Hematopoietic multipotent progenitor cell treated with erythropoietin and hydrocortisone succinate and interleukin-3 and kit ligand, for 15 days (in vitro differentiated cells): ENCODE data around the gene MS4A3.
"Not testable (repeated sequence)": the region's sequence is repeated elsewhere in the genome, so short reads cannot be mapped to it uniquely, and the experiment has no call there.

Source experiments
- DNase-seq: peaks from one replicate; pipeline ENCODE4 v3.0.0-alpha.2; 2015; ENCODE audit warnings: low spot score

The MS4A3 gene, protein sequence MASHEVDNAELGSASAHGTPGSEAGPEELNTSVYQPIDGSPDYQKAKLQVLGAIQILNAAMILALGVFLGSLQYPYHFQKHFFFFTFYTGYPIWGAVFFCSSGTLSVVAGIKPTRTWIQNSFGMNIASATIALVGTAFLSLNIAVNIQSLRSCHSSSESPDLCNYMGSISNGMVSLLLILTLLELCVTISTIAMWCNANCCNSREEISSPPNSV

GRCh38 chr11:60056349-60056969, at the start of gene MS4A3:
Gene MS4A3, plus strand, starts transcription at chr11:60056665. Its CDS starts 4,496 bp downstream, at chr11:60061161.
- DNase-seq, result no peak

GRCh38 chr11:60016881-60017280, 39.6 kb upstream of the MS4A3 start, which contains the start of gene OOSP4B:
Gene OOSP4B, plus strand, starts transcription at chr11:60017181.
- DNase-seq, result no peak

- no peak for DNase-seq
Observed at GRCh38 chr11:60018058-60018457, 38.4 kb upstream of the MS4A3 start.

DNA sequence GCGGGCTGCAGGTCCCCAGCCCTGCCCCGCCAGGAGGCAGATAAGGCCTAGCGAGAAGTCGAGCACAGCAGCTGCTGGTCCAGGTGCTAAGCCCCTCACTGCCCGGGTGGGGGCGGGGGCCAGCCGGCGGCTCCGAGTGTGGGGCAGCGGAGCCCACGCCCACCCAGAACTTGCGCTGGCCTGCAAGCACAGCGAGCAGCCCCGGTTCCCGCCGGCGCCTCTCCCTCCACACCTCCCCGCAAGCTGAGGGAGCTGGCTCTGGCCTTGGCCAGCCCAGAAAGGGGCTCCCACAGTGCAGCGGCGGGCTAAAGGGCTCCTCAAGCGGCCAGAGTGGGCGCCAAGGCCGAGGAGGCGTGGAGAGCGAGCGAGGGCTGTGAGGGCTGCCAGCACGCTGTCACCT, 36.1 kb upstream of the MS4A3 start:
- DNase-seq, result not testable (repeated sequence)

GRCh38 chr11:60029015-60029632, 27.3 kb upstream of the MS4A3 start:
- DNase-seq, result no peak

DNA sequence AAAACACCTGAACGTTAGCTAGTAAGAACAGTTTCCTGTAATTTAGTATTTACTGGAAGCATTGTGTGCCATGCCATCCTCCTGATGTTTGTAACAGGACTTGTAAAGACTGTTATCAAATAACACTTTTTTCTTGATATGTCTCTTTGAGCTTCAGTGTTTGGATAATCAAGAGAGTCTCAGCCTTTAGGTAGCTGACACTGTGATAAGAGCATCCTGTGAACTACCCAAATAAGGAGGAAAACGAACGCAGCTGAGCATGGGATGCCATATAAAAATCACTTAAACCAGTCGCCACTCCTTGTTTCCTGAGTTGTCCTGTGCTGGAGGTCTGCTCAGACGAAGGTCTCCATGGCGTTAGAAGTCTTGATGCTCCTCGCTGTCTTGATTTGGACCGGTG, 16.4 kb upstream of the MS4A3 start, which contains the start of gene OOSP2:
OOSP2 (plus strand) TSS at position 301 of the 400 bp plus-strand sequence; CDS start at position 352, 51 bp downstream.
- DNase-seq, result no peak

DNA sequence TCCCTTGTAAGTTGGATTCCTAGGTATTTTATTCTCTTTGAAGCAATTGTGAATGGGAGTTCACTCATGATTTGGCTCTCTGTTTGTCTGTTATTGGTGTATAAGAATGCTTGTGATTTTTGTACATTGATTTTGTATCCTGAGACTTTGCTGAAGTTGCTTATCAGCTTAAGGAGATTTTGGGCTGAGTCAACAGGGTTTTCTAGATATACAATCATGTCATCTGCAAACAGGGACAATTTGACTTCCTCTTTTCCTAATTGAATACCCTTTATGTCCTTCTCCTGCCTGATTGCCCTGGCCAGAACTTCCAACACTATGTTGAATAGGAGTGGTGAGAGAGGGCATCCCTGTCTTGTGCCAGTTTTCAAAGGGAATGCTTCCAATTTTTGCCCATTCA, 6.0 kb upstream of the MS4A3 start:
- DNase-seq, result not testable (repeated sequence)

DNA sequence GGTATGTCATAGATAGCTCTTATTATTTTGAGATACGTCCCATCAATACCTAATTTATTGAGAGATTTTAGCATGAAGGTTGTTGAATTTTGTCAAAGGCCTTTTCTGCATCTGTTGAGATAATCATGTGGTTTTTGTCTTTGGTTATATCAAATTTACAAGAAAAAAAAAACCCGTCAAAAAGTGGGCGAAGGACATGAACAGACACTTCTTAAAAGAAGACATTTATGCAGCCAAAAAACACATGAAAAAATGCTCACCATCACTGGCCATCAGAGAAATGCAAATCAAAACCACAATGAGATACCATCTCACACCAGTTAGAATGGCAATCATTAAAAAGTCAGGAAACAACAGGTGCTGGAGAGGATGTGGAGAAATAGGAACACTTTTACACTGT, 5.6 kb upstream of the MS4A3 start:
- not testable (repeated sequence) for DNase-seq

GRCh38 chr11:60059052-60059451, 2.6 kb downstream of the MS4A3 start:
- DNase-seq, result no peak

DNA sequence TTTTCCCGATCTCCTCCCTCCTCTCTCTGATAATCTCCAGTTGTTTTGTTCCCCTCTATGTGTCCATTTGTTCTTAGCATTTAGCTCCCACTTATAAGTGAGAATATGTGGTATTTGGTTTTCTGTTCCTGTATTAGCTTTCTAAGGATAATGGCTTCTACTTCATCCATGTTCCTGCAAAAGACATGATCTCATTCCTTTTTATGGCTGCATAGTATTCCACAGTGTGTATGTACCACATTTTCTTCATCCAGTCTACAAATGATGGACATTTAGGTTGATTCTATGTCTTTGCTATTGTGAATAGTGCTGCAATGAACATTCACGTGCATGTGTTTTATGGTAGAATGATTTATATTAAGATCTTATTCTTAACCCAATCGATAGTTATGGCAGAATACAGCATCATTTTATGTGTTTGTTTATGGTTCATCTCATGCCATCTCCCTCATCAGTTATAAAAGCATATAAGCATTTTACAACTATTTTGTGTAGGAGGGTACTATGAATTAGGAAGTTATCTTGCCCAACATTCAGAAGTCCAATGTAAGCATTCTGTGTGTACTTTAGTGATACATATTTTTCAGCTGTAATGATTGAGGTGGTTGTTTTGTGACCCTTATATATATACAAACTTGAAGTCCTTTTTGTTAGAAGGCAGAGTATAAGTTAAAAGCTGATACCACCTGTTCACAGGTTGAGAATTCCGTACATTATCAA, 3.2 kb downstream of the MS4A3 start:
- no peak for DNase-seq

GRCh38 chr11:60064111-60064510, 7.6 kb downstream of the MS4A3 start:
- no peak for DNase-seq

DNA sequence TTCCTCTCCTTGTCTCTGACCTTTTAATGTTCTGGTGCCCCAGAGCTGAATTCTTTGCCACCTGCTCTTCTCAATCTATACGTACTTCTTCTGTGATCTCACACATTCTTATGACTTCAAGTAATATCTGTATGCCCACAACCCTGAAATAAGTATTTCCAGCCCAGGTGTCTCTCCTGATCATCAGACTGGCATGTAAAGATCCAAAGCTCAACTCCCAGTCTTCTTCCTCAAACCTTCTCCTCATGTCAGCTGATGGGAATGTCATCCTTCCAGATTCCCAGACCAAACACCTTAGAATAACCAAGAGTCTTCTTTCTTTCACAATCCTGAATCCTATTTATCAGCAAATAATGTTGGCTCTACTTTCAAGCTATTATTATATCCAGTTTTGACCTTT, 9.3 kb downstream of the MS4A3 start:
- DNase-seq, result no peak

DNA sequence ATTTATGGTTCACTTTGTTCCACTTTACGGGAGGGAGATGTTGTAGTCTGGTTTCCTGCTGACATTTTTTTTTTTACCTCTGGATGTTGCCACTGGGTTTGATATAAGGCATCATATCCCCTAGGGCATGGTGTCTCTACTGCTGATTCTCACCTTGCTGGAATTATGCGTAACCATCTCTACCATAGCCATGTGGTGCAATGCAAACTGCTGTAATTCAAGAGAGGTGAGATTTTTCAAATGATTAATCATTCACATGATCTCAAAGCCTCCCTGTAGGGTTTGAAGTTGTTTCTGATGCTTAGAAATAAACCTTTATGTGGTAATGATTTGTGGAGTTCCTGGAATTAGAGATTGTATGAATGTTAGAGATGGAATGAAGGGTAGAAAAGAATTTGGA, 13.0 kb downstream of the MS4A3 start:
- DNase-seq, result no peak

DNA sequence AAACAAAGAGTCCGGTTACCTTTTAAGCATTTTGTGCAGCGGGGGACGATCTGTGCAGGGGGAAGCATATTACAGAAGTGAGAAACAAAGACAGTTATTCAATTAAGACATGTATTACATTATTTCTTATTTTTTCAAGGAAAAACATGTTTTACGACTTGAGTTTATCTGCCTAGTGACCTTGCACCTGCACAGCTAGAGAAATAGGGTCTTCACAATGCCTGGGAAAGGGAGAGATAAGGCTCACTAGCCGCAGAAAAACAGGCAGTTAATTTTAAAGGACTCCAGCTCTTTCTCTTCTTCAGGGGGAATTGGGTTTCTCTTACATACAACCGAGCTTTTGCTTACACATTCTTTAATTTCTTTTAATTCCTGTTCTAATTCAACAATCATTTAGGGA, 15.2 kb downstream of the MS4A3 start:
- not testable (repeated sequence) for DNase-seq

DNA sequence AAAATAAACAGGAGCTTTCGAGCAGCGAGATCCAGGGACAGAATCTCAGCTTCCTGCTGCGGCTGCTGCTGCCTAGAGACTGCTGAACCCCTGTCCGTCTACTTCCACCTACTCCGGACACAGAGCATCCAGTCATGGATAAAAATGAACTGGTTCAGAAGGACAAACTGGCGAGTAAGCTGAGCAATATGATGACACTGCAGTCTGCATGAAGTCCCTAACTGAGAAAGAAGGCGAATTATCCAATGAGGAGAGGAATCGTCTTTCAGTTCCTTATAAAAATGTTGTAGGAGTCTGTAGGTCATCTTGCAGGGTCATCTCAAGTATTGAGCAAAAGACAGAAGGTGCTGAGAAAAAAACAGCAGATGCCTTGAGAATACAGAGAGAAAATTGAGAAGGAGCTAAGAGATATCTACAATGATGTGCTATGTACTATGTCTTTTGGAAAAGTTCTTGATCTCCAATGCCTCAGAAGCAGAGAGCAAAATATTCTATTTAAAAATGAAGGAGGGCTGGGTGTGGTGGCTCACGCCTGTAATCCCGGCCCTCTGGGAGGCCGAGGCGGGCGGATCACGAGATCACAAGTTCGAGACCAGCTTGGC, 20.9 kb downstream of the MS4A3 start:
- DNase-seq, result no peak

DNA sequence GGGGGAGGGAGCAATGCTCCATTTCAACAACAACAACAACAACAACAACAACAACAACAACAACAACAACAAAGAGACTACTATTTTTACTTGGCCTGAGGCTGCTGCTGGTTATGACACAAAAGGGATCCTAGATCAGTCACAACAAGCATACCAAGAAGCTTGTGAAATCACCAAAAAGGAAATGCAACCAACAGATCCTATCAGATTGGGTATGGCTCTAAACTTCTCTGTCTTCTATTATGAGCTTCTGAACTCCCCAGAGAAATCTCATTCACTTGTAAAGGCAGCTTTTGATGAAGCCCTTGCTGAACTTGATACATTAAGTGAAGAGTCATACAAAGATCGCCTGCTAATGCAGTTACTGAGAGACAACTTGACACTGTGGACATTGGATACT, 21.5 kb downstream of the MS4A3 start:
- no peak for DNase-seq

DNA sequence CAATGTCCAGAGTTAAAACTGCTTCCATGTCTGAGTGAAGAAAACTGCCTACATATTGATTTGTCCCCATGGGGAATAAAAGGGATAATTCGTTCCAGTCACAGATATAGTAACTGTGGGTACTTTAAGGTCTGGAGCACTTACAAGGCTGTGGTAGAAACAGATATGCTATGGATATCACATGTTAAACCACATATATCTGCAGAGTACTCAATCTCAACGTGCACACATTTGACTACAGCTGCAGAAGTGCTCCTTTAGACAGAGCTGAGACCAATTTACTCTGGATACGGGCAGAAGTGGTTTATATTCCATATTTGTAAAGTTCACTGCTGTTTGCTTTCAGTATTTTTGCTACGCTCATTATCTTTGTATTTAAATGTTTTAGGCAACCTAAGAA, 22.3 kb downstream of the MS4A3 start:
- no peak for DNase-seq

- no peak for DNase-seq
Observed at GRCh38 chr11:60080535-60080934, 24.1 kb downstream of the MS4A3 start.

- DNase-seq, result no peak
Observed at GRCh38 chr11:60084631-60085273, 28.3 kb downstream of the MS4A3 start.

DNA sequence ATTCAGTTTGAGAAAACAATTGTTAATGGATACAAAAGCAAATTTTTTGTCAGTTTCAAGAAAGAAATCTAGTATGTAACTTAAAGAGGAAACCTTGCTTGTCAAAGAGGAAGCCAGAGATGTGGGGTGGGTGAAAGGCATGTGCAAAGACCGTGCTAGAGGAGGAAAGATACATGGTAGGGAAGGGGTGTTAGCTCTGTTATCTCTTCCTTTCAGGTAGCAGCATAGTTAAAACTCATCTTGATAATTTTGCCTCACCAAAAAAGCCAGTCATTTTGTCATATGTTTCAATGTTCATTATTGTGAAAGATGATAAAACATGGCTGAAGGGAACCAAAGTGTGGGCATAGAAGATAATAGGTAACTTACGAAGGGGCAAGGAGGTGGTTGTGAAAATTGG, 29.4 kb downstream of the MS4A3 start:
- no peak for DNase-seq

DNA sequence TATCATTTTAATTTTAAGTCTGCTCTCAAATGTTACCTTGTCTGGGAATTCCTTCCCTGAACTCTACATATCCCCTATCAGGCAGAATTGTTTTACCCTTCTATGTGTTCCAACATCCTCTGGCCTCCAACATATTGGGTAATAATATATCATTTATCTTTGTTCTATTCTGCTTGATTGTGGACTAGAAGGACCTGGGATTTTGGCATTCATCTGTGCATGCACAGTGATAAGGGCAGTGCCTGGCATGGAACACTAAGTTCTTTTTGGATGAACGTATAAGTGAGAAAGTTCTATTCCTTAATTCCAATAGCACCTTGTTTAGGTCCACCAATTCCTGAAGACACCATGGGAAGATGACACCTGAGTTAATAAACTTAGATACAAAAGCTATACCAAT, 30.8 kb downstream of the MS4A3 start:
- no peak for DNase-seq

- DNase-seq, result no peak
Observed at GRCh38 chr11:60088364-60088763, 31.9 kb downstream of the MS4A3 start, which contains the start of gene MS4A2. Gene MS4A2, plus strand, starts transcription at chr11:60088664. Its CDS starts 102 bp downstream, at chr11:60088766.
